Mesenchymal stem cell (in vitro differentiated cells and primary cell): ENCODE results near the gene LASP1NB.

Experiments
- DNase-seq: peaks from one replicate; pipeline ENCODE4 v3.0.0-alpha.2; 2013
- H2AFZ ChIP-seq: one replicate; pipeline ENCODE4 v1.6.1; 2013; ENCODE audit warnings: low read depth, mild to moderate bottlenecking, control low read depth, inconsistent platforms, low read length, moderate library complexity
- H2AK5ac ChIP-seq: 2 replicates; pipeline ENCODE4 v1.6.1; 2013; ENCODE audit warnings: low read length, moderate library complexity, mild to moderate bottlenecking, inconsistent platforms; ENCODE audit not compliant: severe bottlenecking
- H2BK120ac ChIP-seq: one replicate; pipeline ENCODE4 v1.6.1; 2013; ENCODE audit warnings: low read depth, mild to moderate bottlenecking, inconsistent platforms, low read length, moderate library complexity
- H2BK12ac ChIP-seq, 2 experiments: one replicate each; pipeline ENCODE4 v1.6.1; 2013; ENCODE audit warnings: inconsistent platforms in 2 of 2, low read length in 2 of 2, mild to moderate bottlenecking in 2 of 2, moderate library complexity in 2 of 2, control low read depth in 1 of 2
- H2BK15ac ChIP-seq: one replicate; pipeline ENCODE4 v1.6.1; 2013; ENCODE audit warnings: mild to moderate bottlenecking, low read depth, inconsistent platforms; ENCODE audit not compliant: poor library complexity, severe bottlenecking
- H2BK5ac ChIP-seq: 2 replicates; pipeline ENCODE4 v1.6.1; 2013; ENCODE audit warnings: low read depth, mild to moderate bottlenecking, low read length, control low read depth, inconsistent platforms; ENCODE audit not compliant: poor library complexity, severe bottlenecking
- H3K14ac ChIP-seq, 2 experiments: one replicate each; pipeline ENCODE4 v1.6.1; 2013; ENCODE audit warnings: inconsistent platforms in 2 of 2, low read length in 2 of 2, control low read depth in 1 of 2, mild to moderate bottlenecking in 1 of 2, moderate library complexity in 1 of 2
- H3K18ac ChIP-seq, 2 experiments: one replicate each; pipeline ENCODE4 v1.6.1; 2013; ENCODE audit warnings: inconsistent platforms in 2 of 2, low read length in 2 of 2, control low read depth in 1 of 2, low read depth in 1 of 2, mild to moderate bottlenecking in 1 of 2
- H3K23ac ChIP-seq, 2 experiments: one replicate each; pipeline ENCODE4 v1.6.1; 2013; ENCODE audit warnings: inconsistent platforms in 2 of 2, low read length in 2 of 2, mild to moderate bottlenecking in 2 of 2, moderate library complexity in 2 of 2, control low read depth in 1 of 2
- H3K27ac ChIP-seq: 2 replicates; pipeline ENCODE4 v1.5.1; 2013; ENCODE audit warnings: mild to moderate bottlenecking, moderate library complexity, low read length, control low read depth, inconsistent platforms; ENCODE audit not compliant: poor library complexity, severe bottlenecking
- H3K27me3 ChIP-seq, 2 experiments: 2 replicates each; pipeline versions ENCODE4 v1.6.1 to v1.7.0; 2013; ENCODE audit warnings: low read length in 2 of 2, mild to moderate bottlenecking in 2 of 2, moderate library complexity in 2 of 2, control low read depth in 1 of 2, inconsistent platforms in 1 of 2; ENCODE audit not compliant: control insufficient read depth in 1 of 2, insufficient read depth in 1 of 2
- H3K36me3 ChIP-seq, 2 experiments: 2 replicates each; pipeline versions ENCODE4 v1.6.1 to v1.7.0; 2013; ENCODE audit warnings: low read length in 2 of 2, control low read depth in 1 of 2, inconsistent platforms in 1 of 2, low read depth in 1 of 2, mild to moderate bottlenecking in 1 of 2; ENCODE audit not compliant: insufficient read depth in 2 of 2, control insufficient read depth in 1 of 2
- H3K4ac ChIP-seq, 2 experiments: one replicate each; pipeline ENCODE4 v1.6.1; 2013; ENCODE audit warnings: inconsistent platforms in 2 of 2, low read length in 2 of 2, mild to moderate bottlenecking in 2 of 2, moderate library complexity in 2 of 2, control low read depth in 1 of 2, low read depth in 1 of 2
- H3K4me1 ChIP-seq: 2 replicates; pipeline ENCODE4 v1.6.1; 2013; ENCODE audit warnings: low read depth, low read length, control low read depth; ENCODE audit not compliant: control insufficient read depth, insufficient read depth
- H3K4me2 ChIP-seq: 2 replicates; pipeline ENCODE4 v1.6.1; 2013; ENCODE audit warnings: low read length, mild to moderate bottlenecking, inconsistent platforms; ENCODE audit not compliant: poor library complexity, severe bottlenecking
- H3K4me3 ChIP-seq, 2 experiments: 2 replicates each; pipeline versions ENCODE4 v1.5.1 to v1.7.0; 2013; ENCODE audit warnings: low read length in 2 of 2, mild to moderate bottlenecking in 2 of 2, control low read depth in 1 of 2, low read depth in 1 of 2; ENCODE audit not compliant: insufficient read depth in 1 of 2
- H3K79me1 ChIP-seq: replicated peaks from 2 replicates; pipeline ENCODE4 v1.6.1; 2013; ENCODE audit warnings: mild to moderate bottlenecking, control low read depth, low read length, inconsistent platforms; ENCODE audit not compliant: poor library complexity, severe bottlenecking
- H3K9ac ChIP-seq: 2 replicates; pipeline ENCODE4 v1.7.0; 2013; ENCODE audit warnings: mild to moderate bottlenecking, low read length, moderate library complexity
- H3K9me3 ChIP-seq: 2 replicates; pipeline ENCODE4 v1.7.0; 2013; ENCODE audit warnings: mild to moderate bottlenecking, low read length; ENCODE audit not compliant: control insufficient read depth
- H4K8ac ChIP-seq: one replicate; pipeline ENCODE4 v1.6.1; 2013; ENCODE audit warnings: inconsistent platforms, mild to moderate bottlenecking, low read length, moderate library complexity
- H4K91ac ChIP-seq: one replicate; pipeline ENCODE4 v1.6.1; 2013; ENCODE audit warnings: mild to moderate bottlenecking, low read length, inconsistent platforms
- WGBS: methylation state at CpG from one replicate; pipeline ENCODE4 v1.1.7; 2013; ENCODE audit warnings: mixed read lengths; 5-methylcytosine and 5-hydroxymethylcytosine counted together

LASP1NB gene

GRCh38 chr17:38925263-38925995 is at the start of gene LASP1NB:
Gene LASP1NB (plus strand): TSS chr17:38925614.
- Histone ChIP-seq H3K27ac (no peak within 1 kb of the TSS), H2BK15ac (no peak within 1 kb of the TSS), H3K36me3 (peaks cover 15 to 20% of the 10 kb centered on the region in 2 experiments), H3K14ac (no peak within 1 kb of the TSS), H4K91ac (no peak within 1 kb of the TSS), H3K4ac (no peak within 1 kb of the TSS), H3K23ac (no peak within 1 kb of the TSS), H4K8ac (no peak within 1 kb of the TSS), H2BK12ac (no peak within 1 kb of the TSS), H2AFZ (no peak within 1 kb of the TSS), H2BK5ac (no peak within 1 kb of the TSS), H3K79me1 (peaks cover 7% of the 10 kb centered on the region), H3K27me3 (no peaks in the 10 kb centered on the region), H3K4me2 (no peak within 1 kb of the TSS), H3K4me3 (no peak within 1 kb of the TSS), H3K18ac (peak within 1 kb of the TSS in 1 of 2 experiments; percentile 33), H2AK5ac (no peak within 1 kb of the TSS), H3K9me3 (no peaks in the 10 kb centered on the region), H3K9ac (peak within 1 kb of the TSS; percentile 37), H2BK120ac (no peak within 1 kb of the TSS), H3K4me1 (peaks cover 16% of the 10 kb centered on the region)
- 88% methylated on average over 13 of the region's 14 CpGs for WGBS
- DNase-seq, result no peak

DNA sequence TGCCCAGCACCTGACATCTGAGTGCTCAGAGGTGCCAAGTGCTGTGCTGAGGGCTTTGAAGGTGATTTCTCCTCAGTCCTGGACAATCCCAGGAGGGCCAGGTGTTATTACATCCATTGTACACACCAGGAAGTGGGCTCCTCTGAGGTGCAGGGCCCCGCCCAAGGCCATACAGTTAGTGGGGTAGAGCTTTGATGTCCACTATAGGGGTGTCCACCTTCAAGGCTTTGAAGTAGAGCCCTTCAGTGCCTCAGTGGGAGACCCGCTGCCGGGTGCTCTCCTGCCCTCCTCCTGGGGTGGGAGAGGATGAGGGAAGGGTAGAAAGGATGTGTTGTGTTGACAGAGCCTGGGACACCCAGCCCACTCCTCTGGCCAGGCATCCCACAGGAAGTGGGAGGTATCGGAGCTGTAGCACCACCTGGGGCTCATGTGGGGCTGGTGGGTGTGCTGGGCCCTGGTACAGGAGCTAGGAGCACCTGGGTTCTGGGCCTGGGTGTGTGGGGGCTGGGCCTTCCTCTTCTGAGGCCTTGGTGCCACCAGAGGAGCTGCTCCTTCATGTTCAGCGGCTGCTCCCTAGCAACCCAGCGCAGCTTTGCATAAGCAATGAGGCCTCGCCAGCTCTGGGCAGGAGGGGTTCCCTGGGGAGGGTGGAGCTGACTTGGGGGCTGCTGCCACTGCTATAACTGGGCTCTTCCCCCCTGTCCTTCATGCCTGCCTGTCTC is 48.1 kb upstream of the LASP1NB start:
- H3K79me1 ChIP-seq, result no peaks in the 10 kb centered on the region
- peaks cover 54 to 63% of the 10 kb centered on the region in 2 experiments for H3K36me3 ChIP-seq
- no peak overlapping the region for H3K4ac ChIP-seq
- no peak overlapping the region for H2BK12ac ChIP-seq
- H3K14ac ChIP-seq, result no peak overlapping the region
- H3K9ac ChIP-seq, result peak overlapping the region; percentile 2
- H3K27me3 ChIP-seq, result no peaks in the 10 kb centered on the region
- no peak for DNase-seq
- H4K8ac ChIP-seq, result no peak overlapping the region
- no peak overlapping the region for H2BK5ac ChIP-seq
- no peak overlapping the region for H3K18ac ChIP-seq
- peaks cover 81% of the 10 kb centered on the region for H3K4me1 ChIP-seq
- H2AK5ac ChIP-seq, result peak overlapping the region; percentile 18
- 60% methylated on average over 7 of the region's 7 CpGs for WGBS
- no peak overlapping the region for H2BK120ac ChIP-seq
- H2BK15ac ChIP-seq, result no peak overlapping the region
- no peak overlapping the region for H4K91ac ChIP-seq
- H3K9me3 ChIP-seq, result no peaks in the 10 kb centered on the region
- no peak overlapping the region for H3K4me3 ChIP-seq
- no peak overlapping the region for H2AFZ ChIP-seq
- no peak overlapping the region for H3K4me2 ChIP-seq
- H3K23ac ChIP-seq, result no peak overlapping the region
- H3K27ac ChIP-seq, result peak overlapping the region; percentile 16

GRCh38 chr17:38879878-38880665 is 45.3 kb upstream of the LASP1NB start:
- H3K4me2 ChIP-seq, result peak overlapping the region; percentile 44
- peak overlapping the region; percentile 99 for H3K27ac ChIP-seq
- H3K4me3 ChIP-seq, result no peak overlapping the region
- peak overlapping the region; percentile 86 for H2BK12ac ChIP-seq
- H3K79me1 ChIP-seq, result no peaks in the 10 kb centered on the region
- peak overlapping the region; percentile 35 to 68 for H3K4ac ChIP-seq
- peak overlapping the region; percentile 96 for H2AK5ac ChIP-seq
- H3K23ac ChIP-seq, result peak overlapping the region in 1 of 2 experiments; percentile 11
- peak overlapping the region; percentile 52 for H4K91ac ChIP-seq
- DNase-seq, result peak; percentile 66
- peaks cover 65 to 66% of the 10 kb centered on the region in 2 experiments for H3K36me3 ChIP-seq
- no peak overlapping the region for H2BK15ac ChIP-seq
- H3K18ac ChIP-seq, result peak overlapping the region; percentile 69 to 96
- H2AFZ ChIP-seq, result no peak overlapping the region
- H3K14ac ChIP-seq, result peak overlapping the region in 1 of 2 experiments; percentile 28
- H3K9ac ChIP-seq, result peak overlapping the region; percentile 77
- H3K4me1 ChIP-seq, result peaks cover 72% of the 10 kb centered on the region
- WGBS, result 2% methylated on average over 4 of the region's 6 CpGs
- peak overlapping the region; percentile 77 for H2BK120ac ChIP-seq
- H4K8ac ChIP-seq, result peak overlapping the region; percentile 19
- no peaks in the 10 kb centered on the region for H3K9me3 ChIP-seq
- peak overlapping the region; percentile 93 for H2BK5ac ChIP-seq
- no peaks in the 10 kb centered on the region for H3K27me3 ChIP-seq
